ENCODE data around the gene PLD6. TPM values are rescaled to one million over a fixed set of nuclear protein-coding genes. Genes with fewer than 3 reads are reported as not detected.
"Not testable (repeated sequence)": the region's sequence is repeated elsewhere in the genome, so short reads cannot be mapped to it uniquely, and the experiment has no call there.

Gene PLD6
- polyA plus RNA-seq, 6 donors from 2014 or later: 1.9 to 22.0 (median 4.1) TPM; not detected in 1

DNA sequence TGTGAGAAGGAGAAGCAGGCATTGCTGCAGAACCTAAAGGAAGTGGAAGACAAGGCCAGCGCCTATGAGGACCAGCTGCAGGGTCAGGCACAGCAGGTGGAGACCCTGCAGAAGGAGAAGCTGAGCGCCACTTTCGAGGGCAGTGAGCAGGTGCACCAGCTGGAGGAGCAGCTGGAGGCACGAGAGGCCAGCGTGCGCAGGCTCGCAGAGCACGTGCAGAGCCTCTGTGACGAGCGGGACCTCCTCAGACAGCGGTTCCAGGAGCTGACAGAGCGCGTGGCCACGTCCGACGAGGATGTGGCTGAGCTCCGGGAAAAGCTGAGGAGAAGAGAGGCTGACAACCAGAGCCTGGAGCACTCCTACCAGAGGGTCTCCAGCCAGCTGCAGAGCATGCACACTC, 41.5 kb downstream of the PLD6 start:
- Mint-ChIP-seq H3K36me3 (peaks cover 25 to 35% of the 10 kb centered on the region in 2 donors), H3K27me3 (no peaks in the 10 kb centered on the region), H3K27ac (peak overlapping the region in 2 of 6 donors; percentile 70 to 79), H3K4me3 (no peak overlapping the region), H3K4me1 (peaks cover 0 to 9% (median 0%) of the 10 kb centered on the region in 3 donors), H3K9me3 (no peaks in the 10 kb centered on the region)
- ATAC-seq (ENCODE audit: low read depth in 2 of 2) (no peak), DNase-seq (no peak)

DNA sequence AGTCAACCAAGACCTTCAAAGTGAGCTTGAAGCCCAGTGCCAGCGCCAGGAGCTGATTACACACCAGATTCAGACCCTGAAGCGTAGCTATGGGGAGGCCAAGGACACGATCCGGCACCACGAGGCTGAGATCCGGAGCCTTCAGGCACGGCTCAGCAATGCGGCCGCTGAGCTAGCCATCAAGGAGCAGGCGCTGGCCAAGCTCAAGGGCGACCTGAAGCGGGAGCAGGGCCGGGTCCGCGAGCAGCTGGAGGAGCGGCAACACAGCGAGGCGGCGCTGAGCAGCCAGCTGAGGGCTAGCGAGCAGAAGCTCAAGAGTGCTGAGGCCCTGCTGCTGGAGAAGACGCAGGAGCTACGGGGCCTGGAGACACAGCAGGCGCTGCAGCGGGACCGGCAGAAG, 42.0 kb downstream of the PLD6 start:
- Mint-ChIP-seq H3K9me3 (no peaks in the 10 kb centered on the region), H3K27ac (peak overlapping the region in 1 of 6 donors; percentile 70), H3K36me3 (peaks cover 29 to 35% of the 10 kb centered on the region in 2 donors), H3K27me3 (no peaks in the 10 kb centered on the region), H3K4me1 (peaks cover 0 to 9% (median 0%) of the 10 kb centered on the region in 3 donors), H3K4me3 (no peak overlapping the region)
- DNase-seq (no peak), ATAC-seq (ENCODE audit: low read depth in 2 of 2) (no peak)

DNA sequence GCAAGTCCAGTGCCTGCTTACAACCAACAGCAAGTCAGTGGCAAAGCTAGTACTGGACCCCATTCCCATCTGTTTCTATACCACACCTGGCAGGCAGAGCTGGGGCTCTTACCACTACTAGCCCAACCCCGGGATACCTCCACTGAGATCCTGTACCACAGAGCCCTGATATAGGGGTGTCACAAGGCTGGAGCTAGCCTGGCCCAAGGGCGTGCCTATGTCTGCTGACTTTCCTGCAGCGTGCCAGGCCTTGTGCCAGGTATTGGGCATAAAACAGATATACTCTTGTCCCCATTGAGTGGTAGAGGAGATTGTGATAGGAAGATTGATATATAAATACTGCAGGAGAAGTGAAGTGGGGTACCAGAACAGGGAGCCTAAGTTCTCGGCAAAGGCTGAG, 44.4 kb downstream of the PLD6 start:
- Mint-ChIP-seq H3K9me3 (no peaks in the 10 kb centered on the region), H3K27me3 (no peaks in the 10 kb centered on the region), H3K27ac (no peak overlapping the region), H3K36me3 (peaks cover 24 to 26% of the 10 kb centered on the region in 2 donors), H3K4me1 (peaks cover 0 to 9% (median 2%) of the 10 kb centered on the region in 3 donors), H3K4me3 (no peak overlapping the region)
- DNase-seq: no peak
- no peak for ATAC-seq (ENCODE audit: low read depth in 2 of 2)

DNA sequence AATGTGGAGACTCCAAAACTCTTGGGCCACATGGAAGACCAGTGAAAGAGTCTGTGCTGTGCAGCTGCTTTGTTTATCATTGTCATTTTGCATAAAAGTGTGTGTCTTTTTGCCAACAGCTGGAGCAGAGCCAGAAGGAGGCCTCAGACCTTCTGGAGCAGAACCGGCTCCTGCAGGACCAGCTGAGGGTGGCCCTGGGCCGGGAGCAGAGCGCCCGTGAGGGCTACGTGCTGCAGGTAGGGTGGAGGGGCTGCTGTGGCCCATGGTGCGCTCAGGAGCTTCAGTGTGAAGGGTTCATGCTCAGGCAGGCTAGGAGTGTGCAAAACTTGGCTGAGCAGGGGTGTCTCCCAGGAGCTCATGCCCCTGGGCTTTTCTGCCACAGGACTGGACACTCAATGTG, 45.0 kb downstream of the PLD6 start:
- ATAC-seq (ENCODE audit: low read depth in 2 of 2) (no peak), DNase-seq (no peak)
- peaks cover 0 to 9% (median 4%) of the 10 kb centered on the region in 3 donors for H3K4me1 Mint-ChIP-seq
- no peak overlapping the region for H3K4me3 Mint-ChIP-seq
- H3K27ac Mint-ChIP-seq: no peak overlapping the region
- peaks cover 24 to 28% of the 10 kb centered on the region in 2 donors for H3K36me3 Mint-ChIP-seq
- no peaks in the 10 kb centered on the region for H3K27me3 Mint-ChIP-seq
- no peaks in the 10 kb centered on the region for H3K9me3 Mint-ChIP-seq

DNA sequence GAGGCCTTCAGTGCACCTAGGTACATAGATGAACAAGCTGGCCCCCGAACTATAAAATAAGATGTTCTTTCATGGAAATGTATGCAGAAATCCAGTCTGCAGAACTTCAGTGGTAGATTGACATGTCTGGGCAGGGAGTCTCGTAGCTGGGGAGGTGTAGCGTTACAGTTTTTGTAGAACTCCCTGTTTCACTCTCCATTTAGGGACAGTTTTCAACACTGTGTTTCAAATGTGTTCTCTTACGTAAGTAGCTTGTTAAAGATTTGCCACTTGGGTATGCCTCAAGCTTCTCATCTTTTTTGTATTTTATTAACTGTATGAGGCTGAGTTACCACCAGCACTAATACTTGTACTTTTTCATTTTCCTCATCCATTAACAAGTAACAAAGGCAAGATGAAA, 46.6 kb downstream of the PLD6 start:
- no peaks in the 10 kb centered on the region for H3K27me3 Mint-ChIP-seq
- ATAC-seq (ENCODE audit: low read depth in 2 of 2) (no peak), DNase-seq (no peak)
- no peak overlapping the region for H3K4me3 Mint-ChIP-seq
- H3K9me3 Mint-ChIP-seq: no peaks in the 10 kb centered on the region
- H3K4me1 Mint-ChIP-seq: peaks cover 0 to 9% (median 4%) of the 10 kb centered on the region in 3 donors
- H3K27ac Mint-ChIP-seq: no peak overlapping the region
- H3K36me3 Mint-ChIP-seq: peaks cover 19 to 27% of the 10 kb centered on the region in 2 donors

DNA sequence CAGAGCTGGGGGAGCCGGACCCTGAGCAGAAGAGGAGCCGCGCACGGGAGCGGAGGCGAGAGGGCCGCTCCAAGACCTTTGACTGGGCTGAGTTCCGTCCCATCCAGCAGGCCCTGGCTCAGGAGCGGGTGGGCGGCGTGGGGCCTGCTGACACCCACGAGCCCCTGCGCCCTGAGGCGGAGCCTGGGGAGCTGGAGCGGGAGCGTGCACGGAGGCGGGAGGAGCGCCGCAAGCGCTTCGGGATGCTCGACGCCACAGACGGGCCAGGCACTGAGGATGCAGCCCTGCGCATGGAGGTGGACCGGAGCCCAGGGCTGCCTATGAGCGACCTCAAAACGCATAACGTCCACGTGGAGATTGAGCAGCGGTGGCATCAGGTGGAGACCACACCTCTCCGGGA, 47.6 kb downstream of the PLD6 start:
- not testable (repeated sequence) for DNase-seq; H3K9me3 Mint-ChIP-seq; H3K27me3 Mint-ChIP-seq; H3K4me3 Mint-ChIP-seq; H3K27ac Mint-ChIP-seq; ATAC-seq (ENCODE audit: low read depth in 2 of 2)
- Mint-ChIP-seq H3K4me1 (peaks cover 0 to 10% (median 8%) of the 10 kb centered on the region in 3 donors), H3K36me3 (peaks cover 14 to 30% of the 10 kb centered on the region in 2 donors)

DNA sequence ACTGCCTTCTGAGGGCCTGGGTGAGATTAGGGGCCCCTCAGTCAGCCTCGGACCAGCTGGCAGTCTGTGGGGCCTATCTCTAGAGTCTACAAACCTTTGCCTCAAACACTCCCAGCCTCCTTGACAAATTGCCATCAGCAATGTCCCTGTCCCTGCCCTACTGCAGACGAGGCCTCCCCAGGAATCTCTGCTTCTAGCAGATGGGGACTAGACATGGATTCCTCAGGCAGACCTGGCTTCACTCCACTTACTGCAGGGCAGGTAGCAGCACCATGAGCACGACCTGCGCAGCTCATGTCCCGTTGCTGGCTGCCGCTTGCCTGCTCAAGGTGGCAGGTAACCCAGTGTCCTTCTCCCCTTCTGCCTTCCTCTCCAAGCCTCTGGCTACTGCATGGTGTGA, 49.1 kb downstream of the PLD6 start:
- DNase-seq (no peak), ATAC-seq (ENCODE audit: low read depth in 2 of 2) (no peak)
- Mint-ChIP-seq H3K27me3 (no peaks in the 10 kb centered on the region), H3K4me3 (peak overlapping the region in 1 of 8 donors; percentile 9), H3K36me3 (peaks cover 12 to 38% of the 10 kb centered on the region in 2 donors), H3K9me3 (no peaks in the 10 kb centered on the region), H3K4me1 (peaks cover 0 to 17% (median 7%) of the 10 kb centered on the region in 3 donors), H3K27ac (no peak overlapping the region)

DNA sequence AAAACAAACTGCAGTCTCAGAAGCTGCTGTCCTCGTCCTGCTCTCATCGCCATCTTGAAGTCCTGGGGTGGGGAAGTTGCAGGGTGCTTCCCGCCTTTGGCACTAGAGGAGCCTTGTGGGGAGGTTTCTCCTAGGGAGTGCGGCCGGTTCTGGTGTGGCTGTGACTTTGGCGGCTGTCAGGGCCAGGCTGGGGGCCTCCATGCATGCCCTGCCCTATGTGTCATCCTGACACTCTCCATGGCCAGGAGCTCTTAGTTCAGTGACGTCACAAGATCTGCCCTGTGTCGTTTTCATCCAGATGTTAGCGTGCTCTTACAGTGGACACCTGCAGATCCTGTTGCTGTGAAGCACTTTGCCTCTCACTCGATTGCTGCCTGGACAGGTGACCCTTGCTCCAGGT, 49.6 kb downstream of the PLD6 start:
- no peaks in the 10 kb centered on the region for H3K27me3 Mint-ChIP-seq
- H3K27ac Mint-ChIP-seq: peak overlapping the region in 1 of 6 donors; percentile 21
- ATAC-seq (ENCODE audit: low read depth in 2 of 2): no peak

DNA sequence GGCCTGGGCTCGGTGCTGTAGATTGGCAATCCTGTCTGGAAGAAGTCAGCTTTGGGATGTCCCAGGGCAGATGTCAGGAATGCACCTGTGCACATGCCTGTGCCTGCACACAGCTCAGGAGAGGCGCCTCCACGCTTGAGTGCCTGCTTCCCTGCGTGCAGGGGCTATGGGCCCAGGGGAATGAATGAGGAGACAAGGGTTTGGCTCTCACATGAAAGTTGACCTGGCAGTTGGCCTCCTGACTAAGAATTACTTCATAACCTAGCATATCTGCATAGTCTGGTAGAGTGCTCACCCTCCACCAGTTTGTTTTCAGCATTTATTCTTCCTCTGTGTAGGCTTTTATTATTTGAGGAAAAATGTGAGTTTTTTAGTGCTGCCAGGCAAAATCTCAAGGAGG, 50.0 kb downstream of the PLD6 start:
- no peak for DNase-seq
- H3K27ac Mint-ChIP-seq: peak overlapping the region in 1 of 6 donors; percentile 21
- H3K36me3 Mint-ChIP-seq: peaks cover 8 to 38% of the 10 kb centered on the region in 2 donors
- H3K27me3 Mint-ChIP-seq: no peaks in the 10 kb centered on the region
- ATAC-seq (ENCODE audit: low read depth in 2 of 2): no peak
- H3K4me1 Mint-ChIP-seq: peaks cover 0 to 17% (median 7%) of the 10 kb centered on the region in 3 donors
- no peak overlapping the region for H3K4me3 Mint-ChIP-seq
- no peaks in the 10 kb centered on the region for H3K9me3 Mint-ChIP-seq

More for the DNA sequence above, 49.6 kb downstream of the PLD6 start:
- H3K36me3 Mint-ChIP-seq: peaks cover 10 to 38% of the 10 kb centered on the region in 2 donors
- H3K4me3 Mint-ChIP-seq: no peak overlapping the region
- DNase-seq: no peak
- H3K9me3 Mint-ChIP-seq: no peaks in the 10 kb centered on the region
- peaks cover 0 to 17% (median 7%) of the 10 kb centered on the region in 3 donors for H3K4me1 Mint-ChIP-seq

DNA sequence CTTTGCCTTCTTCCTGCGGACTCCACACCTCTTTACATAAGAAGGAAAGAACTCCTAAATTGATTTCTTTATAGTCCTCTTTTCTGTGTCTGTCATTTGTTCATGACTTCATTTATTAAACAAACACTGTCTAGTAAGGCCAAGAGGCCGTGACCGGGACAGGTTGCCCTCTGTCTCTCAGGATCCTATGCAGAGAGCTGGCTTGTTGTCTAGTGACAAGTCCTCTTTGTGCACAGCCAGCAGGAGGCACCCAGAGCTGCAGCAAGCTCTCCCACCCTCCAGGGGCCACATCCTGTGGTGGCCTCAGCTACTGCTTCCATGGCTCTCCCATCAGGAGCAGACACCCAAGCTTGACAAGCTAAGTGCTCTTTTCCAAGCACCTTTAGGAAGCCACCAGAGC, 50.6 kb downstream of the PLD6 start:
- DNase-seq (no peak), ATAC-seq (ENCODE audit: low read depth in 2 of 2) (no peak)
- no peak overlapping the region for H3K4me3 Mint-ChIP-seq
- peaks cover 0 to 17% (median 7%) of the 10 kb centered on the region in 3 donors for H3K4me1 Mint-ChIP-seq
- peak overlapping the region in 2 of 6 donors; percentile 21 to 60 for H3K27ac Mint-ChIP-seq
- no peaks in the 10 kb centered on the region for H3K9me3 Mint-ChIP-seq
- H3K36me3 Mint-ChIP-seq: peaks cover 8 to 38% of the 10 kb centered on the region in 2 donors
- no peaks in the 10 kb centered on the region for H3K27me3 Mint-ChIP-seq

DNA sequence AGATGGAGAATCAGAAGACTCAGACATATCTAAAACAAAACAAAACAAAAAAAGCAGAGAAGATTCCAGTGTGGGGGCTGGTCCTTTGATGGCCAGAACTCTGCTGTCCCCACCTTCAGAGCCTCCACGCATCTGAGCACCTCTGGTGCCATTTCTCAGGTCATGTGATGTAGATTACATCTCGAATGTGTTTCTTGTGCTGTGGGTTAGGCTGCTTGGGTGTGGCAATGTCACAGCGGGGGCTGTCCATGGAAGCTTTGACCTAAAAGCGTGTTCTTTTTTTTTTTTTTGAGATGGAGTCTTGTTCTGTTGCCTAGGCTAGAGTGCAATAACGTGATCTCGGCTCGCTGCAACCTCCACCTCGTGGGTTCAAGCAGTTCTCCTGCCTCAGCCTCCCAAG, 51.2 kb downstream of the PLD6 start:
- peaks cover 13 to 38% of the 10 kb centered on the region in 2 donors for H3K36me3 Mint-ChIP-seq
- no peak for DNase-seq
- no peaks in the 10 kb centered on the region for H3K9me3 Mint-ChIP-seq
- peak overlapping the region in 4 of 6 donors; percentile 25 to 76 (median 56) for H3K27ac Mint-ChIP-seq
- no peaks in the 10 kb centered on the region for H3K27me3 Mint-ChIP-seq
- no peak overlapping the region for H3K4me3 Mint-ChIP-seq
- peaks cover 0 to 17% (median 7%) of the 10 kb centered on the region in 3 donors for H3K4me1 Mint-ChIP-seq
- ATAC-seq (ENCODE audit: low read depth in 2 of 2): no peak

DNA sequence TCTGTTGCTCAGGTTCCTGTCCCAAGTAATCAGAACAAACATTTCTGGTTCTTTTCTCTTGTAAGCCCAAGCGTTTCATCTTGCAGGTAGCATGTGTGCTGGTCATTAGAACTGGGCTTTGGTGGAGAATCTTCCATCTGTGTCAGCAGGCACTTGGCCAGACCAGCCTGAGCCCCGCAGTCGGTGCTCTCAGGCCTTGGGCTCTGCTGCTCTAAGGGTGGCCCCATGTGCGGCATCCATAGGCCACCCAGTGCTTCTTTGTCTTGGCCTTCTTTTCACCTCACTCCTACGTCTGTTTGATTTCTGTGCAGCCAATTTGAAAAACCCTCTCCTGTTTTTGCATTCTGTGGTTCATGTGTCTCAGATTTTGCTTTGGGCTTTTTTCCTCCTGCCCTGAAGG, 51.6 kb downstream of the PLD6 start:
- Mint-ChIP-seq H3K27me3 (no peaks in the 10 kb centered on the region), H3K27ac (peak overlapping the region in 4 of 6 donors; percentile 50 to 76 (median 65)), H3K4me1 (peaks cover 0 to 17% (median 7%) of the 10 kb centered on the region in 3 donors), H3K4me3 (no peak overlapping the region), H3K9me3 (no peaks in the 10 kb centered on the region), H3K36me3 (peaks cover 12 to 38% of the 10 kb centered on the region in 2 donors)
- ATAC-seq (ENCODE audit: low read depth in 2 of 2) (no peak), DNase-seq (no peak)

DNA sequence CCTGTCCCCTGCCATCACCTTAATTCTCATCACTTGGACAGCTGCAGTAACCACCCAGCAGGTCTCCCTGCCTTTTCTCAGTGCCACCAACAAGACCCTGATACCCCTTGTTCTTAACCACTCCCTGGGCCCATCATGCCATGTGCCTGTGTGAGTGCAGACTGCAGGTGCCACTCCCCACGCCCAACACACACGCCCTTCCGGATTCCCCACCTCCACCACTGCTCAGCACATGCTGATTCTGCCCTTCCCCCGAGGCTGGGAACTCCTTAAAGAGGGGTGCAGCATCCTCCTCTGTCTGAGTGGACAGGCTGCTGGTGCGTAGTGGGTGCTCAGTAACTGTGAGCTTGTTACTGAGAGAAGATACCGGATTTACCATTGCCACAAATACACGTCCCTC, 52.4 kb downstream of the PLD6 start:
- H3K9me3 Mint-ChIP-seq: no peaks in the 10 kb centered on the region

DNA sequence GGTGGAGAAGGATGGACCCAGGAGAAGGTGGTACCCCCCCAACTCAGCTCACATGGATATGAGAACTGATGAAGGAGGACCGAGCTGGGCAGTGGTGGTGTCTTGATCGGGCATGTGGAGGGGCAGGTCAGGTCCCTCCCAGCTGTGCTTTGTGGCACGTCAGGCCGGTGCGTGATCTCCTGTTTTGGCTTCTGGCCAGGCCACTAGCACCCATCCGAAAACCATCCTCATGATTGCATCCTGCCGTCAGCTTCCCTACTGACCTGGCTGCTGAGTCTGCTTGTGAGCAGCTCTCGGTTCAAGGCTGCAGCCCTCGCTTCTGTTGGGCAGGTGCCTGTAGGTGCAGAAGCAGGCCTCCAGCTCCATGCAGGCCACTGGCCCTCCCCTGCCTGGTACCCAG, 53.1 kb downstream of the PLD6 start:
- no peaks in the 10 kb centered on the region for H3K27me3 Mint-ChIP-seq
- peaks cover 0 to 17% (median 7%) of the 10 kb centered on the region in 3 donors for H3K4me1 Mint-ChIP-seq
- H3K9me3 Mint-ChIP-seq: no peaks in the 10 kb centered on the region
- no peak for DNase-seq
- peaks cover 9 to 38% of the 10 kb centered on the region in 2 donors for H3K36me3 Mint-ChIP-seq
- peak overlapping the region in 1 of 6 donors; percentile 17 for H3K27ac Mint-ChIP-seq
- ATAC-seq (ENCODE audit: low read depth in 2 of 2): no peak
- no peak overlapping the region for H3K4me3 Mint-ChIP-seq

More for the DNA sequence above, 52.4 kb downstream of the PLD6 start:
- peaks cover 9 to 38% of the 10 kb centered on the region in 2 donors for H3K36me3 Mint-ChIP-seq
- H3K4me1 Mint-ChIP-seq: peaks cover 0 to 17% (median 7%) of the 10 kb centered on the region in 3 donors
- no peak for DNase-seq
- no peaks in the 10 kb centered on the region for H3K27me3 Mint-ChIP-seq
- ATAC-seq (ENCODE audit: low read depth in 2 of 2): no peak
- peak overlapping the region in 2 of 8 donors; percentile 27 to 34 for H3K4me3 Mint-ChIP-seq
- H3K27ac Mint-ChIP-seq: peak overlapping the region in 2 of 6 donors; percentile 17 to 52
